Thoracic aorta (tissue), 2 donors: ENCODE measurements around the gene KIF20A. TPM values are rescaled to one million over a fixed set of nuclear protein-coding genes. Genes with fewer than 3 reads are reported as not detected.
"Not testable (repeated sequence)": the region's sequence is repeated elsewhere in the genome, so short reads cannot be mapped to it uniquely, and the experiment has no call there.

Experiments used
- ATAC-seq: fragments of 150-250 bp; one replicate; pipeline ENCODE4 v1.8.0; 2017; ENCODE audit warnings: low read depth; ENCODE audit not compliant: insufficient number of reproducible peaks, low FRiP score
- DNase-seq: peaks from one replicate; pipeline ENCODE4 v3.0.0-alpha.2; 2020; ENCODE audit warnings: low spot score
- H3K27ac ChIP-seq, 2 donors: fragments of 200-600 bp; sonication (generic); 1 replicate in 1 of 2; 2 replicates in 1 of 2; pipeline ENCODE4 v1.5.1; 2016; ENCODE audit warnings: mild to moderate bottlenecking in 2 of 2, moderate library complexity in 2 of 2
- H3K27me3 ChIP-seq: fragments of 200-600 bp; sonication (generic); replicated peaks from 2 replicates; pipeline ENCODE4 v1.6.0; 2016; ENCODE audit warnings: mild to moderate bottlenecking; ENCODE audit not compliant: insufficient read depth
- H3K36me3 ChIP-seq: fragments of 200-600 bp; sonication (generic); one replicate; pipeline ENCODE4 v1.5.1; 2016
- H3K4me1 ChIP-seq, 2 donors: fragments of 200-600 bp; sonication (generic); 1 replicate in 1 of 2; 2 replicates in 1 of 2; pipeline versions ENCODE4 v1.5.1 to v1.6.0; 2016; ENCODE audit warnings: low read depth in 2 of 2, mild to moderate bottlenecking in 1 of 2; ENCODE audit not compliant: control insufficient read depth in 1 of 2
- H3K4me3 ChIP-seq: fragments of 200-600 bp; sonication (generic); 2 replicates; pipeline ENCODE4 v1.5.1; 2016; ENCODE audit warnings: mild to moderate bottlenecking
- H3K9me3 ChIP-seq: fragments of 200-600 bp; sonication (generic); 2 replicates; pipeline ENCODE4 v1.5.1; 2016
- total RNA-seq, 2 donors: library from RNA; depleted of rRNA; stranded (reverse); fragments of >200 nt; gene quantifications; one replicate each; pipeline versions ENCODE4 v1.1.0 to v1.2.3, GENCODE V29; 2016
- TF ChIP-seq, protein P1 (sequence below): fragments of 200-600 bp; sonication (generic); IDR thresholded peaks from one replicate; pipeline ENCODE4 v1.5.1; 2019; ENCODE audit warnings: antibody characterized with exemption

KIF20A gene
- total RNA-seq, 2 donors from 2014 or later: 0.78 to 1.1 TPM

DNA sequence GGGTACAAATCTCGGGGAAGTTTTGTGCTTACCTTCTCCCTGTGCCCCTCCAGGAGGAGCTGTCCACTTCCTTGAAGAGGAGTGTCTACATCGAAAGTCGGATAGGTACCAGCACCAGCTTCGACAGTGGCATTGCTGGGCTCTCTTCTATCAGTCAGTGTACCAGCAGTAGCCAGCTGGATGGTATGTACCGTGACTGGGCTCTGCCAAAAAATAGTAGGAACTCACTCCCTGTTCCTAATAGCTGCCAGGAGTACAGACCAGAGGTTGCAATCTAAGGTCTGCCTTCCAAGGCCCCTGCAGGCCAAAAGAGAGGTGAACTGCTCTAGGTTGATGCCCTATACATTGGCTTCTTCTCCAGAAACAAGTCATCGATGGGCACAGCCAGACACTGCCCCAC, 3.9 kb downstream of the KIF20A start:
- no peak overlapping the region for H3K4me3 ChIP-seq
- ATAC-seq: no peak
- no peak for DNase-seq
- H3K27me3 ChIP-seq: no peaks in the 10 kb centered on the region
- peaks cover 15% of the 10 kb centered on the region for H3K36me3 ChIP-seq
- H3K9me3 ChIP-seq: no peaks in the 10 kb centered on the region
- no peak overlapping the region for H3K27ac ChIP-seq
- peaks cover 7% of the 10 kb centered on the region in 2 donors for H3K4me1 ChIP-seq
- TF ChIP-seq, protein P1, sequence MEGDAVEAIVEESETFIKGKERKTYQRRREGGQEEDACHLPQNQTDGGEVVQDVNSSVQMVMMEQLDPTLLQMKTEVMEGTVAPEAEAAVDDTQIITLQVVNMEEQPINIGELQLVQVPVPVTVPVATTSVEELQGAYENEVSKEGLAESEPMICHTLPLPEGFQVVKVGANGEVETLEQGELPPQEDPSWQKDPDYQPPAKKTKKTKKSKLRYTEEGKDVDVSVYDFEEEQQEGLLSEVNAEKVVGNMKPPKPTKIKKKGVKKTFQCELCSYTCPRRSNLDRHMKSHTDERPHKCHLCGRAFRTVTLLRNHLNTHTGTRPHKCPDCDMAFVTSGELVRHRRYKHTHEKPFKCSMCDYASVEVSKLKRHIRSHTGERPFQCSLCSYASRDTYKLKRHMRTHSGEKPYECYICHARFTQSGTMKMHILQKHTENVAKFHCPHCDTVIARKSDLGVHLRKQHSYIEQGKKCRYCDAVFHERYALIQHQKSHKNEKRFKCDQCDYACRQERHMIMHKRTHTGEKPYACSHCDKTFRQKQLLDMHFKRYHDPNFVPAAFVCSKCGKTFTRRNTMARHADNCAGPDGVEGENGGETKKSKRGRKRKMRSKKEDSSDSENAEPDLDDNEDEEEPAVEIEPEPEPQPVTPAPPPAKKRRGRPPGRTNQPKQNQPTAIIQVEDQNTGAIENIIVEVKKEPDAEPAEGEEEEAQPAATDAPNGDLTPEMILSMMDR: no peak

DNA sequence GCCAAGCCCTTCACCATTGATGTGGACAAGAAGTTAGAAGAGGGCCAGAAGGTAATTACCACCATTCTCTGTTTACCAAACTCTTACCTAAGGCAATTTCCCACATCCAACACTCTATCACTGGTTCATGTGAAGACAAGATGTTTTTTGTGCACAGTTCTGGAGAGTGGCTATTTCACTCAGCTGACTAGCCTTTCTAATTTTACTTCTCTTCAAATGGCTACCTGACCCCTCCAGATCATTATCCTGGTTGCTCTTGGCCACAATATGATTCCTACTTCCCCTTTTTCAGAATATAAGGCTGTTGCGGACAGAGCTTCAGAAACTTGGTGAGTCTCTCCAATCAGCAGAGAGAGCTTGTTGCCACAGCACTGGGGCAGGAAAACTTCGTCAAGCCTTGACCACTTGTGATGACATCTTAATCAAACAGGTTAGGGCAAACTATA, 7.1 kb downstream of the KIF20A start:
- H3K9me3 ChIP-seq: no peaks in the 10 kb centered on the region
- DNase-seq: no peak
- H3K4me3 ChIP-seq: no peak overlapping the region
- ATAC-seq: no peak
- no peak overlapping the region for H3K27ac ChIP-seq
- TF ChIP-seq, protein P1: no peak
- peaks cover 37% of the 10 kb centered on the region for H3K36me3 ChIP-seq
- H3K27me3 ChIP-seq: no peaks in the 10 kb centered on the region
- H3K4me1 ChIP-seq: no peaks in the 10 kb centered on the region

DNA sequence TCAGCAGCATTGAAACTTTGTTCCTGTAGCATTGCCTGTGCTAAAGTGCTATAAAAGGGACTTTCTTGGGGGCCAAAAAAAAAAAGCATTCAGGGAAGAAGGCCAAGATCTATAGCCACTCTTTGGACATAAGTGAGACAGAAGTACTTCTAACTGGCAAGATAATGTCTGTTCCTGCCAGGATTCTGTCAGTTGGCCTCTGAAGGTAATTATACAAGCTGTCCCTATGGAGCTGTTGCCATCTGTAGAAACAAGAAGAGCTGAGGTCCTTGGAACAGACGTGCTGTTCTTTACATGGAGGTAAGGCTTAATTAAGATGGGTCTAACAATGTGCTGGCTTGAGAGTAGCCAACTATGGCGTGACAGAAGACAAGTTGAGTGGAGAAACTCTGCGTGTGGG, 9.7 kb downstream of the KIF20A start:
- ATAC-seq (no peak), DNase-seq (no peak)
- H3K27me3 ChIP-seq: no peaks in the 10 kb centered on the region
- no peak overlapping the region for H3K4me3 ChIP-seq
- no peaks in the 10 kb centered on the region for H3K9me3 ChIP-seq
- H3K27ac ChIP-seq: no peak overlapping the region
- H3K36me3 ChIP-seq: peaks cover 56% of the 10 kb centered on the region
- TF ChIP-seq, protein P1: no peak
- no peaks in the 10 kb centered on the region for H3K4me1 ChIP-seq

DNA sequence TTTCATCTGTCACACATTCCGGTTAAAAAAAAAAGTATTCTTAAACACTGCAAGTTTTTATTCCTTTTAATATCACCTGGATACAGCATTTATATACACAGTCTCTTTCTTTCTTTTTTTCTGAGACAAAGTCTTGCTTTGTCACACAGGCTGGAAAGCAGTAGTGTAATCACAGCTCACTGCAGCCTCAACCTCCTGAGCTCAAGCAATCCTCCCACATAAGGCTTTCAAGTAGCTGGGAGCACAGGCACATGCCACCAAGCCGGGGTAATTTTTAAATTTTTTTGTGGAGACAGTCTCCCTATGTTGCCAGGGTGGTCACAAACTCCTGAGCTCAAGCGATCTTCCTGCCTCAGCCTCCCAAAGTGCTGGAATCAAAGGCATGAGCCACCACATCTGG, 13.9 kb downstream of the KIF20A start:
- DNase-seq: no peak
- Histone ChIP-seq H3K36me3 (peaks cover 56% of the 10 kb centered on the region), H3K9me3 (no peaks in the 10 kb centered on the region), H3K4me3 (no peak overlapping the region), H3K27me3 (no peaks in the 10 kb centered on the region), H3K4me1 (no peaks in the 10 kb centered on the region), H3K27ac (no peak overlapping the region)
- TF ChIP-seq, protein P1: no peak
- ATAC-seq: no peak

DNA sequence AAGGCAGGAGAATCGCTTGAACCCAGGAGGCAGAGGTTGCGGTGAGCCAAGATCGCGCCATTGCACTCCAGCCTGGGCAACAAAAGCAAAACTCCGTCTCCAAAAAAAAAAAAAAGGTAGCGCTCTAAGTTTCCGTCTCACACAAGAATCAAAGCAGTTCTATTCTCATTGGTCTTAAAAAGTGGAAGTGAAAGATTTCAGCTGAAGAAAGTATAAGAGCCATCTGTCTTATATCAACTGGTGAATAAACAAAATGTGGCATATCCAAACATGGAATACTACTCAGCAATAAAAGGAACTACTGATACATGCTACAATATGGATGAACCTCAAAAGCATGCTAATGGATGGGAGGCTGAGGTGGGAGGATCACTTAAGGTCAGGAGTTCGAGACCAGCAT, 14.9 kb downstream of the KIF20A start:
- H3K9me3 ChIP-seq, H3K4me1 ChIP-seq, ATAC-seq, H3K4me3 ChIP-seq, H3K27ac ChIP-seq, H3K27me3 ChIP-seq, DNase-seq: not testable (repeated sequence)
- peaks cover 55% of the 10 kb centered on the region for H3K36me3 ChIP-seq

DNA sequence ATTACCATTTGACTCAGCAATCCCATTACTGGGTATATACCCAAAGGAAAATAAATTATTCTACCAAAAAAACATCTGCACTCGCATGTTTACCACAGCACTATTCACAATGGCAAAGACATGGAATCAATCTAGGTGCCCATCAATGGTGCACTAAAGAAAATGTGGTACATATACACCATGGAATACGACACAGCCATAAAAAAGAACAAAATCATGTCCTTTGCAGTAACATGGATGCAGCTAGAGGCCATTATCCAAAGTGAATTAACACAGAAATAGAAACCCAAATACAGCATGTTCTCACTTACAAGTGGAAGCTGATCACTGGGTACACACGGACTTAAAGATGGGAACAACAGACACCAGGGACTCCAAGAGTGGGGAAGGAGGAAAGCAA, 32.1 kb downstream of the KIF20A start:
- Histone ChIP-seq H3K27ac (no peak overlapping the region), H3K4me3 (no peak overlapping the region), H3K4me1 (peaks cover 20 to 27% of the 10 kb centered on the region in 2 donors), H3K9me3 (no peaks in the 10 kb centered on the region), H3K27me3 (no peaks in the 10 kb centered on the region), H3K36me3 (peaks cover 4% of the 10 kb centered on the region)
- no peak for DNase-seq
- ATAC-seq: no peak
- TF ChIP-seq, protein P1: no peak
